Effector memory CD8-positive, alpha-beta T cell (primary cell): ENCODE results near the gene GRN.
A peak's percentile ranks its signal among the peaks of the same experiment; 100 is the strongest.
"Not testable (repeated sequence)": the region's sequence is repeated elsewhere in the genome, so short reads cannot be mapped to it uniquely, and the experiment has no call there.

Experiments
- ATAC-seq: fragments of 150-1000 bp; cut with Tn5 transposase; replicated peaks from 2 replicates; pipeline ENCODE4 v1.10.0; 2021; ENCODE audit warnings: mild to moderate bottlenecking, moderate library complexity
- DNase-seq, 3 experiments: peaks; one replicate each; pipeline ENCODE4 v3.0.0; 2021
- H3K27ac Mint-ChIP-seq, 2 donors: one replicate each; pipeline ENCODE4 v1.8.0; 2022; ENCODE audit warnings: mild to moderate bottlenecking in 2 of 2, mixed read lengths in 2 of 2, moderate library complexity in 2 of 2
- H3K27me3 Mint-ChIP-seq, 2 donors: one replicate each; pipeline ENCODE4 v1.8.0; 2022; ENCODE audit warnings: mixed read lengths in 2 of 2
- H3K36me3 Mint-ChIP-seq: one replicate; pipeline ENCODE4 v1.8.0; 2022; ENCODE audit warnings: mild to moderate bottlenecking, moderate library complexity, mixed read lengths; ENCODE audit not compliant: insufficient read depth
- H3K4me1 Mint-ChIP-seq, 2 donors: one replicate each; pipeline ENCODE4 v1.8.0; 2022; ENCODE audit warnings: low read depth in 2 of 2, mixed read lengths in 2 of 2
- H3K4me3 Mint-ChIP-seq, 2 donors: one replicate each; pipeline ENCODE4 v1.8.0; 2022; ENCODE audit warnings: mild to moderate bottlenecking in 2 of 2, mixed read lengths in 2 of 2, moderate library complexity in 2 of 2
- H3K9me3 Mint-ChIP-seq, 2 donors: one replicate each; pipeline ENCODE4 v1.8.0; 2022; ENCODE audit warnings: mixed read lengths in 2 of 2

The GRN gene

GRCh38 chr17:44345454-44346026 is 438 bp downstream of the GRN start:
- ATAC-seq: peak; percentile 47
- H3K27me3 Mint-ChIP-seq: peaks cover 15 to 33% of the 10 kb centered on the region in 2 donors
- H3K4me3 Mint-ChIP-seq: peak overlapping the region; percentile 87 to 93
- H3K4me1 Mint-ChIP-seq: peaks cover 28 to 29% of the 10 kb centered on the region in 2 donors
- H3K9me3 Mint-ChIP-seq: no peaks in the 10 kb centered on the region
- H3K36me3 Mint-ChIP-seq: peaks cover 6% of the 10 kb centered on the region
- peak overlapping the region; percentile 20 to 80 for H3K27ac Mint-ChIP-seq
- peak; percentile 30 to 43 (median 31) for DNase-seq

GRCh38 chr17:44346064-44346844 is 1.2 kb downstream of the GRN start:
- H3K27me3 Mint-ChIP-seq: peaks cover 8 to 29% of the 10 kb centered on the region in 2 donors
- no peaks in the 10 kb centered on the region for H3K9me3 Mint-ChIP-seq
- H3K4me1 Mint-ChIP-seq: peaks cover 28 to 31% of the 10 kb centered on the region in 2 donors
- peak overlapping the region; percentile 87 to 93 for H3K4me3 Mint-ChIP-seq
- peak overlapping the region in 1 of 2 donors; percentile 80 for H3K27ac Mint-ChIP-seq
- H3K36me3 Mint-ChIP-seq: peaks cover 6% of the 10 kb centered on the region
- ATAC-seq (no peak), DNase-seq (no peak)

- not testable (repeated sequence) for H3K27ac Mint-ChIP-seq, DNase-seq, H3K36me3 Mint-ChIP-seq, H3K9me3 Mint-ChIP-seq, ATAC-seq, H3K4me3 Mint-ChIP-seq
- H3K27me3 Mint-ChIP-seq: peaks cover 0 to 18% of the 10 kb centered on the region in 2 donors
- H3K4me1 Mint-ChIP-seq: peaks cover 28 to 31% of the 10 kb centered on the region in 2 donors
These were observed 2.3 kb downstream of the GRN start for GRCh38 chr17:44347206-44348055.

GRCh38 chr17:44348234-44348987 is 3.3 kb downstream of the GRN start:
- Mint-ChIP-seq H3K27ac (peak overlapping the region in 1 of 2 donors; percentile 41), H3K4me3 (no peak overlapping the region), H3K4me1 (peaks cover 33 to 34% of the 10 kb centered on the region in 2 donors), H3K9me3 (no peaks in the 10 kb centered on the region), H3K27me3 (peaks cover 0 to 8% of the 10 kb centered on the region in 2 donors), H3K36me3 (peaks cover 3% of the 10 kb centered on the region)
- DNase-seq (no peak), ATAC-seq (no peak)

- H3K27ac Mint-ChIP-seq: peak overlapping the region in 1 of 2 donors; percentile 41
- DNase-seq: no peak
- H3K4me3 Mint-ChIP-seq: no peak overlapping the region
- H3K27me3 Mint-ChIP-seq: peaks cover 0 to 3% of the 10 kb centered on the region in 2 donors
- H3K4me1 Mint-ChIP-seq: peaks cover 30 to 32% of the 10 kb centered on the region in 2 donors
- ATAC-seq: no peak
- H3K9me3 Mint-ChIP-seq: no peaks in the 10 kb centered on the region
- peaks cover 3% of the 10 kb centered on the region for H3K36me3 Mint-ChIP-seq
These were observed 3.9 kb downstream of the GRN start for GRCh38 chr17:44348988-44349364.

- H3K27me3 Mint-ChIP-seq: no peaks in the 10 kb centered on the region
- H3K9me3 Mint-ChIP-seq: no peaks in the 10 kb centered on the region
- no peak for DNase-seq
- H3K36me3 Mint-ChIP-seq: peaks cover 3% of the 10 kb centered on the region
- H3K27ac Mint-ChIP-seq: no peak overlapping the region
- no peak for ATAC-seq
- H3K4me3 Mint-ChIP-seq: no peak overlapping the region
- peaks cover 26 to 29% of the 10 kb centered on the region in 2 donors for H3K4me1 Mint-ChIP-seq
These were observed 4.5 kb downstream of the GRN start for GRCh38 chr17:44349553-44350070.

GRCh38 chr17:44350733-44351226 is 5.7 kb downstream of the GRN start:
- peak; percentile 62 for ATAC-seq
- no peaks in the 10 kb centered on the region for H3K36me3 Mint-ChIP-seq
- H3K27ac Mint-ChIP-seq: no peak overlapping the region
- peak; percentile 60 to 72 (median 65) for DNase-seq
- H3K4me3 Mint-ChIP-seq: no peak overlapping the region
- no peaks in the 10 kb centered on the region for H3K27me3 Mint-ChIP-seq
- peaks cover 14 to 19% of the 10 kb centered on the region in 2 donors for H3K4me1 Mint-ChIP-seq
- no peaks in the 10 kb centered on the region for H3K9me3 Mint-ChIP-seq

- Mint-ChIP-seq H3K9me3 (no peaks in the 10 kb centered on the region), H3K27me3 (no peaks in the 10 kb centered on the region), H3K27ac (no peak overlapping the region), H3K4me1 (peaks cover 9 to 13% of the 10 kb centered on the region in 2 donors), H3K36me3 (no peaks in the 10 kb centered on the region), H3K4me3 (no peak overlapping the region)
- no peak for DNase-seq
- ATAC-seq: no peak
These were observed 6.4 kb downstream of the GRN start for GRCh38 chr17:44351464-44351863.

- no peak overlapping the region for H3K27ac Mint-ChIP-seq
- peak overlapping the region in 1 of 2 donors; percentile 69 for H3K4me3 Mint-ChIP-seq
- H3K4me1 Mint-ChIP-seq: peaks cover 9 to 12% of the 10 kb centered on the region in 2 donors
- no peaks in the 10 kb centered on the region for H3K27me3 Mint-ChIP-seq
- no peaks in the 10 kb centered on the region for H3K9me3 Mint-ChIP-seq
- ATAC-seq (no peak), DNase-seq (no peak)
- H3K36me3 Mint-ChIP-seq: peaks cover under 1% of the 10 kb centered on the region
These were observed 7.1 kb downstream of the GRN start for GRCh38 chr17:44351961-44352827.

GRCh38 chr17:44352828-44353671 is 7.9 kb downstream of the GRN start:
- H3K4me1 Mint-ChIP-seq: peaks cover 9 to 12% of the 10 kb centered on the region in 2 donors
- peak overlapping the region; percentile 58 to 69 for H3K4me3 Mint-ChIP-seq
- no peaks in the 10 kb centered on the region for H3K9me3 Mint-ChIP-seq
- no peak for DNase-seq
- peaks cover 4% of the 10 kb centered on the region for H3K36me3 Mint-ChIP-seq
- ATAC-seq: no peak
- no peaks in the 10 kb centered on the region for H3K27me3 Mint-ChIP-seq
- no peak overlapping the region for H3K27ac Mint-ChIP-seq

- ATAC-seq: peak; percentile 43
- no peak for DNase-seq
- no peak overlapping the region for H3K27ac Mint-ChIP-seq
- H3K27me3 Mint-ChIP-seq: no peaks in the 10 kb centered on the region
- H3K4me3 Mint-ChIP-seq: peak overlapping the region; percentile 63 to 70
- peaks cover 4% of the 10 kb centered on the region for H3K36me3 Mint-ChIP-seq
- H3K9me3 Mint-ChIP-seq: no peaks in the 10 kb centered on the region
- H3K4me1 Mint-ChIP-seq: peaks cover 5 to 6% of the 10 kb centered on the region in 2 donors
These were observed 8.7 kb downstream of the GRN start for GRCh38 chr17:44353672-44354331.
